IMR-90 (cell line): ENCODE results near the gene AKAP9.

Source experiments
- CEBPB ChIP-seq: IDR thresholded peaks from 2 replicates; pipeline ENCODE4 v1.6.1; 2012; ENCODE audit warnings: low read depth, low read length, improper control_type of control experiment
- CTCF ChIP-seq: conservative IDR thresholded peaks from 2 replicates; pipeline ENCODE4 v1.5.1; 2012; ENCODE audit warnings: mild to moderate bottlenecking, low read depth, low read length, improper control_type of control experiment
- ELK1 ChIP-seq: fragments of 150-350 bp; IDR thresholded peaks from 2 replicates; pipeline ENCODE4 v1.6.1; 2016; ENCODE audit warnings: low read depth, mild to moderate bottlenecking, low read length, moderate library complexity, borderline replicate concordance
- FOS ChIP-seq: fragments of 150-350 bp; IDR thresholded peaks from 2 replicates; pipeline ENCODE4 v1.6.1; 2016; ENCODE audit warnings: low read depth, low read length
- NFE2L2 ChIP-seq: fragments of 150-350 bp; IDR thresholded peaks from 2 replicates; pipeline ENCODE4 v1.6.1; 2016; ENCODE audit warnings: low read depth, mild to moderate bottlenecking, low read length
- POLR2A ChIP-seq: IDR thresholded peaks from 2 replicates; pipeline ENCODE4 v1.6.1; 2012; ENCODE audit warnings: mild to moderate bottlenecking, low read depth, low read length
- SMC3 ChIP-seq: fragments of 150-350 bp; IDR thresholded peaks from 2 replicates; pipeline ENCODE4 v1.6.1; 2016; ENCODE audit warnings: low read depth, mild to moderate bottlenecking, antibody characterized with exemption, low read length, moderate library complexity
- USF2 ChIP-seq: fragments of 150-350 bp; IDR thresholded peaks from 2 replicates; pipeline ENCODE4 v1.6.1; 2017; ENCODE audit warnings: mild to moderate bottlenecking, antibody characterized with exemption, low read length, low read depth

GRCh38 chr7:92116949-92117348, 176.3 kb downstream of the AKAP9 start:
- no peak for TF ChIP-seq POLR2A
- no peak for TF ChIP-seq CTCF
- no peak for TF ChIP-seq USF2
- no peak for TF ChIP-seq ELK1
- no peak for TF ChIP-seq CEBPB
- TF ChIP-seq NFE2L2 = no peak
- TF ChIP-seq SMC3 = no peak
- TF ChIP-seq FOS = no peak
